H1 (cell line): ENCODE results near the gene MTMR1. TPM values are rescaled to one million over a fixed set of nuclear protein-coding genes. Genes with fewer than 3 reads are reported as not detected.

Source experiments
- EZH2 ChIP-seq: fragments of 200-600 bp; sonication (generic); IDR thresholded peaks from 2 replicates; pipeline ENCODE4 v1.7.1; 2012; ENCODE audit warnings: low read depth, mild to moderate bottlenecking, moderate library complexity, low read length, inconsistent platforms; ENCODE audit not compliant: severe bottlenecking
- HDAC6 ChIP-seq: IDR thresholded peaks from one replicate; pipeline ENCODE4 v1.7.1; 2012; ENCODE audit warnings: low read depth, mild to moderate bottlenecking, inconsistent platforms, low read length, moderate library complexity
- NRF1 ChIP-seq: IDR thresholded peaks from 2 replicates; pipeline ENCODE4 v1.6.1; 2011; ENCODE audit warnings: mild to moderate bottlenecking, low read depth, low read length, improper control_type of control experiment
- RXRA ChIP-seq: IDR thresholded peaks from 2 replicates; pipeline ENCODE4 v1.6.1; 2011; ENCODE audit warnings: low read depth, mild to moderate bottlenecking, low read length, moderate library complexity; ENCODE audit not compliant: insufficient read depth
- SAP30 ChIP-seq: fragments of 300-600 bp; sonication (generic); IDR thresholded peaks from 2 replicates; pipeline ENCODE4 v1.7.1; 2012; ENCODE audit warnings: low read length, moderate library complexity, mild to moderate bottlenecking, inconsistent platforms; ENCODE audit not compliant: insufficient read depth, insufficient replicate concordance
- polyA plus RNA-seq, 7 experiments: library from polyadenylated mRNA; depleted of rRNA in 3 of 7; stranded (reverse) in 5 of 7; unstranded in 2 of 7; fragments of >200 nt in 5 of 7; fragments of 200-250 nt in 2 of 7; gene quantifications; 1 replicate in 5 of 7; 2 replicates in 1 of 7; 4 replicates in 1 of 7; pipeline versions ENCODE4 v1.2.1 to v1.2.3, GENCODE V29; 2011 to 2013; ENCODE audit warnings: missing spikeins in 2 of 7, mixed read lengths in 2 of 7
- total RNA-seq: library from RNA; stranded (reverse); fragmentation: NEBNext Ultra II Directional; extraction: Animal tissue kit (Norgen Biotek cat#: 25700); gene quantifications from 2 replicates; pipeline ENCODE4 v1.2.1, GENCODE V29; 2021

MTMR1 gene
- total and polyA plus RNA-seq, 2 of the 8 experiments (the other 6 are each of a cell fraction or from before 2014, with no cell fraction given), result 15.1 to 23.8 TPM

- TF ChIP-seq EZH2, result no peak
- TF ChIP-seq NRF1, result no peak
- TF ChIP-seq HDAC6, result no peak
- no peak for TF ChIP-seq SAP30
- no peak for TF ChIP-seq RXRA
These were observed 113.6 kb downstream of the MTMR1 start (continued) for GRCh38 chrX:150806827-150807226.
